ENCODE results near the gene ARHGEF3.
"Not testable (repeated sequence)": the region's sequence is repeated elsewhere in the genome, so short reads cannot be mapped to it uniquely, and the experiment has no call there.

ARHGEF3 gene

GRCh38 chr3:56720849-56721248 lies 80.9 kb downstream of the ARHGEF3 start:
- DNase-seq: no peak

DNA sequence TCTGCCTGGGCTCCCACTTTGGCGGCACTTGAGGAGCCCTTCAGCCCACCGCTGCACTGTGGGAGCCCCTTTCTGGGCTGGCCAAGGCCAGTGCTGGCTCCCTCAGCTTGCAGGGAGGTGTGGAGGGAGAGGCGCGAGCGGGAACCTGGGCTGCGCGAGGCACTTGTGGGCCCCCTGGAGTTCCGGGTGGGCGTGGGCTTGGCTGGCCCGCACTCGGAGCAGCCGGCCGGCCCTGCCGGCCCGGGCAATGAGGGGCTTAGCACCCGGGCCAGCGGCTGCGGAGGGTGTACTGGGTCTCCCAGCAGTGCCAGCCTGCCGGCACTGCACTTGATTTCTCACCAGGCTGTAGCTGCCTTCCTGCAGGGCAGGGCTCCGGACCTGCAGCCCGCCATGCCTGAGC lies 82.9 kb downstream of the ARHGEF3 start:
- not testable (repeated sequence) for DNase-seq

DNA sequence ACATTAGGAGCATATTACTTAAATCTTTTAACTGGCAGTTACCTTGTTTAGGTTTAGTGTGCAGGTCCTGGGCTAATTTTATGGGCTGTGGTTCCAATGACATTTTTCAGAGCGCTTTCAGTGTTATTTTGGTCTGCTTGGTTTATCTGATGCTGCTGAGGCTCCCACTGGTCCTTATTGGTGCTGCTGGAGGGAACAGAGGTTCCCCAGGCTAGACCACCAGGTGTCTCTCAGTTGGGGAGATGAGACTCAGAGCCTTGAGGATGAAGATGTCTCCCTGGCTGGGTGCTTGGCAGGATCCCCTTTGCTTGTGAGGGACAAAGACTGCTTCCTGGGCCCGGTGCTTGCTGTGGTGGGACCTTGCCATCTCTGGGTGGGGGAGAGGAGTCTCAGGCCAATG lies 90.4 kb downstream of the ARHGEF3 start:
- no peak for DNase-seq

- DNase-seq: not testable (repeated sequence)
Measured at GRCh38 chr3:56707412-56707811, 94.3 kb downstream of the ARHGEF3 start.

DNA sequence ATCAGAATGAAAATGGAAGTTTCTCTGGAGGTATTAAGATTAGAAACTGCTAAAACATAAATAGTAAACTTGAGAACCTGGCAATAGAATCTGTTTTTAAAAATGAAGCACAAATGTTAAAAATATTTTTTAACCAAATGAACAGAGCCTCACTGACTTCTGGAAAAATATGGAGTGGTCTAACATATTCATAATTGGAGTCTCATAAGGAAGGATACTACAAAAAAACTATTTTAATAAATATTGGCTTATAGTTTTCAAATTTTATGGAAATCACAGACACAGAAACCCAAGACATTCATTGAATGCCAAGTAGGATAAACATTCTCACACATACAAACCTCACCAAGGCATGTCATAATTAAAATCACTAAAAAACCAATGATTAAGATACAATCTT lies 95.1 kb downstream of the ARHGEF3 start:
- no peak for DNase-seq

DNA sequence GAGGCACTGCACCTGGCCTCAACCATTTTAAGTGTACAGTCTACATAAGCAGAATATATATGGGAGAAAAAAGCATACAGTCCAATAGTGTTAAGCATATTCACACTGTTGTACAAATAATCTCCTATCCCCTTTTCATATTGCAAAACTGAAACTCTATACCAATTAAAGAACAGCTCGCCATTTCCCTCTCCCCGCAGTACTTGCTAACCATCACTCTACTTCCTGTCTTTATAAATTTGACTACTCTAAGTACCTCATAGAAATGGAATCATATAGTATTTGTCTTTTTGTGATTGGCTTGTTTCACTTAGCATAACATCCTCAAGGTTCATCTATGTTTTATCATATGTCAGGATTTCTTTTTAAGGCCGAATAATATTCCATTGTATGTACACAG lies 97.0 kb downstream of the ARHGEF3 start:
- no peak for DNase-seq

GRCh38 chr3:56702490-56703315 lies 99.0 kb downstream of the ARHGEF3 start:
- DNase-seq: no peak

DNA sequence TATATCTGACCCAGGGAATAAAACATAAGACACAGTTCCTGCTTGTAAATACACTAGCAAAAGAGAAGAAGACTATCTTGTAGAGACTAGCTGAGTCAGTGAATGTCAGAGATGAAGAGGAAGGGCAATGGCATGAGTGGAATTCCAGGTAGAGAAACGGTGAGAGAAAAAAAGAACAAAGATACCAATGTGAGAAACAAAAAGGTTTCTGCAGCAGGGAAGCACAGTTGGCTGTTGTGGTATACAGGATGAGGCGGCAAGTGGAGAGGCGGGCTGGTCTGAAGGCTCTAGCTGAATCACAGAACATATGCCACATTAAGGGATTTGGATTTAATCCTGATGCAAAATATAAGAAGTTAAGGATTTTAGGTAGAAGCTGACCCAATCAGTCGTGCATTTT lies 101.6 kb downstream of the ARHGEF3 start:
- DNase-seq: no peak

DNA sequence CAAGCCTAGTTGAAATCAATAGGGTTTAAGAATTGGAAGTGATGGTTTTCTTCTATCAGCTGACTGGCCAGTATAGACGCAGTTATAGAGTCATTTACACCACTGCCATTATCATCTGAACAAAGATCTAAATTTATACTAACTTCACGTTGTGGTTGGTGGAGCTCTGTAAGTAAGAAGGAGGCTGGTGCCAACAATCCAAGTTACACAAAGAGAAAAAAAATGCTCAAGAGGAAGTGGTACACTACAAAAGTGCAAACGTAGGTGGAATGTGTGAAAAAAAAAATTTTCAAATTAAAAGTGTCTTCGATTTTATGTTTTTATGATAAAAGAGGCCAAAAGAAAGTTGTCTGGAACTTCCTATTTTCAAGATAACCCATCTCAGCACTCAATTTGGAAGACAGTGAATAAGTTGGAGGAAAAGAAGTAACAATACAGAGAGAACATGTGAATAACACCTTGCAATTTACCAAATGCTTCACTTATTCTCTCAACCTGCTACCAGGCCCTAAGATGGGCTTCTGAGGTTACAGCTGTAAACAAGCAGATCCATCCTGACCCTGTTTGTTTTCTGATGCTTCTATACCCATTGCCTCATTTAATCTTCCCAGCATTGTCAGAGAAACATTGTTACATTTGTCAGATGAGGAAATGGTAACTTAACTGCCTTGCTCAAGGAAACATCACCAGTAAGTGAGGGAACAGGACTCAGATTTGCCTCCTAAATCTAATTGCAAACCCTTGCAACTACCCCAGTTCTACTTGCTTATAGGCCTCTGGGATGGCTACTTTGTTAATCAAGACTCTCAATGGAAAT lies 106.7 kb downstream of the ARHGEF3 start:
- DNase-seq: no peak

GRCh38 chr3:56693750-56694149 lies 108.0 kb downstream of the ARHGEF3 start:
- peak; percentile 66 for DNase-seq

DNA sequence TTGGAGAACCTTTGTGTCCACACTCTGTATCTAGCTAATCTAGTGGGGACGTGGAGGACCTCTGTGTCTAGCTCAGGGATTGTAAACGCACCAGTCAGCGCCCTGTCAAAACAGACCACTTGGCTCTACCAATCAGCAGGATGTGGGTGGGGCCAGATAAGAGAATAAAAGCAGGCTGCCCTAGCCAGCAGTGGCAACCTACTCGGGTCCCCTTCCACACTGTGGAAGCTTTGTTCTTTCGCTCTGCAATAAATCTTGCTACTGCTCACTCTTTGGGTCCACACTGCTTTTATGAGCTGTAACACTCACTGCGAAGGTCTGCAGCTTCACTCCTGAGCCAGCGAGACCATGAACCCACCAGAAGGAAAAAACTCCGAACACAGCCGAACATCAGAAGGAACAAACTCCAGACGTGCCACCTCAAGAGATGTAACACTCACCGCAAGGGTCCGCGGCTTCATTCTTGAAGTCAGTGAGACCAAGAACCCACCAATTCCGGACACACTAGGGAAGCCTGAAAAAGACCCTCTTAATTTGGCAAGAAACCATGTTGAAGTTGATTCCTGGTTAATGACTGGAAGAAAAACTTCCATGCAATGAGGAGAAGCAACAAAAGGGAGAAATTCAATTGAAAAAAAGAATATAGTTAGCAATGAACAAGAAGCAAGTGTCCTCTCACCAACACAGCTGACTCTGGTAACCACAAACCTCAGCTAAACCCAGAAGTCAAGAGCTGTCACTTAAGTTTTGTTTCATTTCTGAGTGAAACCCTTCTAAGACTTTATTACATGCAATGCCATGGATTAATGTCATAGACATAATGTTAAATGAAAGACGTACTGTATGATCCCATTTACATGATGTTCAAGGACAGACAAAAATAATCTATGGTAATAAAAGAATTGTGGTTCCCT lies 109.0 kb downstream of the ARHGEF3 start:
- DNase-seq: not testable (repeated sequence)

DNA sequence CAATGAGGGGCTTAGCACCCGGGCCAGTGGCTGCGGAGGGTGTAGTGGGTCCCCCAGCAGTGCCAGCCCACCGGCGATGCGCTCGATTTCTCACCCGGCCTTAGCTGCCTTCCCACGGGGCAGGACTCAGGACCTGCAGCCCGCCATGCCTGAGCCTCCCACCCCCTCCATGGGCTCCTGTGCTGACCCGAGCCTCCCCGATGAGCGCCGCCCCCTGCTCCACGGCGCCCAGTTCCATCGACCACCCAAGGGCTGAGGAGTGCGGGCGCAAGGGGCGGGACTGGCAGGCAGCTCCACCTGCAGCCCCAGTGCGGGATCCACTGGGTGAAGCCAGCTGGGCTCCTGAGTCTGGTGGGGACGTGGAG lies 109.8 kb downstream of the ARHGEF3 start:
- DNase-seq: not testable (repeated sequence)

GRCh38 chr3:56691165-56692000 lies 110.4 kb downstream of the ARHGEF3 start:
- no peak for DNase-seq

- no peak for DNase-seq
Measured at GRCh38 chr3:56689303-56689702, 112.4 kb downstream of the ARHGEF3 start.

DNA sequence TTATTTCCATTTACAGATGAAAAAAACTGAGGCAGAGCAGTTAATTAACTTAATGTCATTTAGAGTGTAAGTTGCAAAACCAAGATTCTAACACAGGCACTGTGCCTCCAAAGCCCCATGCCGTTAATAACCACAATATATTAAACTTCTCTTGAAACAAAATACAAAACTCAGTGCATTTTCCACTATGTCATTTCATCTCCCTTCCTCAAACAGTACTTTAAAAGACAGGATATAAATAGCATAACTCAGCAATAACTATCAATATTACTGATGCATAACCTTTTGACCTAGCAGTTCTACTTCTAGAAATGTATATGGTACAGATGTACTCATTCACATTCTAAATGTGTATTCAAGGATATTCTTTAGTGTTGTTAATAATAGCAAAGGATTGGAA lies 113.6 kb downstream of the ARHGEF3 start:
- no peak for DNase-seq

GRCh38 chr3:56684029-56684428 lies 117.7 kb downstream of the ARHGEF3 start:
- no peak for DNase-seq

DNA sequence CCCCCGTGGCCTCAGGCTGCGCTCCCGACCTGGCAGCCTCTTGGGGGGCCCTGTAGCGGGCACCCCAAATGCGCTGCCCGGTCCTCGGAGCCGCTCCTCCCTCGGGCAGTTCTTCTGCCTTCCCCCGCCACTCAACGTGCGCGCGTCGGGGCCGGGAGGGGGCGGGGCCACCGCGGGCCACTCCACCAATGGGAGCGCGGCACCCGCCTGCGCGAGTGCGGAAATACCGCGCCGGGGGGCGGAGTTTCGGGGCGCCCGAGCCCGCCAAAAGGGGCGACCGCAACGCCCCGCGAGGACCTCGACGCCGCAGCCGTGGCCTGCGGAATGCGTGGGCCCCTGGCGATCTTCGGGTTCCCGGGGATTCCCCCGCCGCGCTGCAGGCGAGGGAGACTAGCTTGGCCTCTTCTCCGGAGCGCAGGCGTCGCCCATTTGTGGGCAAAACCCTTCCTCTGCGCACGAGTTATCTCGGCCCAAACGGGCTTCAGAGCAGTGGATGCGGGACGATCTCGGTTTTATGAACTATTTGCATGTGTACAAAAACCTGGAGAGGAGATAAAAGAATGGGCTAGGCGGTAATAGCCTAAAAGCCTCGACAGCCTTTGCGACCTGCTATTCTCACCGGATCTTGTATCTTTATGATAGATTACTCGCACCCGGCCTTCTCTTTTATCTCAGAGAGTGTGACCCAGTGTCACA lies 118.5 kb downstream of the ARHGEF3 start, which contains the start of gene TASOR:
TSS of gene TASOR (minus strand) at position 144 of the 696 bp plus-strand sequence. CDS start 259 bp downstream, outside the sequence.
- DNase-seq: peak; percentile 43

DNA sequence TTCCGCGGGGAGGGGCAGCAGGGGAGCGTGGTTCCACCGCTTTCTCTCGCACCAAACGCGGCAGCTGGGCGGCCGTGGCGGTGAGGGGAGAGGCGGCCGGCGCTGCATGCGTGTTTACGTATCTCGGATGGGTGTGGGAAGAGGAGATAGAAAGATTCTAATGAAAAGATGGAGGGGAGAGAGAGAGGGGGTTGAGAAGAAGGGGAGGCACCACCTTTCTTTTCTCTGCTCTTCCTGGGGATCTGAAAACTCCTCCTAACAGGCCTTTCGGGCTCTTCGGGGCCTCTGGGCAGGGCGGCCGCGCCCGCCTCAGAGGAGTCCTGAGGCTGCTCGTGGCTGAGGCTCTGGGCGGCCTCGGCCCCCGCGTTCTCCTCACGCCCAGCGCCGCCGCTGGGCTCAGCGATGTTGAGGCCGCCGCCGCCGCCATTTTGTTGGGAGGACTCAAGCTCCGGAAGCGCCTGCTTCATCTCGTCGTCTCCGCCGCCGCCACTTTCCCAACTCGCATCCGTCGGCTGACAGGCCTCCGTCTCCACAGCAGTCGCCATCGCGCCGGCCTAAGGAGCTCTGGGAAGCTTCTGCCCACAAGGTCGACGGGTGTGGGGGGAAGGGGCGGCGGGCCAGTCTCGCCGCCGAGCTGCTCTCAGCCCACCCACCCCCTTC lies 119.2 kb downstream of the ARHGEF3 start:
- DNase-seq: peak; percentile 25

- DNase-seq: no peak
Measured at GRCh38 chr3:56681984-56682461, 119.7 kb downstream of the ARHGEF3 start.

DNA sequence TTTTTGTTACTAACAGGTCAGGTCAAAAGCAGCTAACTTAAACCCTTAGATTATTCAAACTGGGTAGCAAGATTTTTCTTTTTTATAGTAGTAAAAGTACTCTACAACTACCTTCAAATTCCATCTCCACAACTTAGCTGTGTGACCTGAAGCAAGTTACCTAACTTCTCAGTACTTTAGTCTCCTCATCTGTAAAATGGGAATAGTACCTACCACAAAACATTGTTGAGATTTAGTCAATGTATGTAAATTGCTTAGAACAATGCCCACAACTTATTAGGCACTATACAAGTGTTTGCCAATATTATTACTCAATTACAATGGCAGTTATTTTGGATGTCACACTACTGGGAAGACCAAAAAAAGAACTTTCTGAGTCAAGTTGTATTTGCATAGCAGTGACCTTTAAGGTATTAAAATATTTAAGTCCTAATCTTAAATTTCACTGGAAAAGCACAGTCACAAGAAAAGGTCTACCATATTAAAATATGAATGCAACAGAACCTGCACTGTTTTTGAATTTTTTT lies 121.6 kb downstream of the ARHGEF3 start:
- DNase-seq: no peak

Measured in GF-D8 (cell line).